Sigmoid colon (tissue), 7 donors: ENCODE measurements around the gene HMGN1. TPM values are rescaled to one million over a fixed set of nuclear protein-coding genes. Genes with fewer than 3 reads are reported as not detected.

Experiments used
- DNase-seq: peaks from one replicate; pipeline ENCODE4 v3.0.0-alpha.2; 2019
- H3K27ac ChIP-seq, 4 donors: fragments of 200-600 bp; sonication (generic); one replicate each; pipeline ENCODE4 v1.5.1; 2016 to 2019; ENCODE audit warnings: mild to moderate bottlenecking in 1 of 4
- H3K27me3 ChIP-seq, 3 donors: fragments of 200-600 bp; sonication (generic); one replicate each; pipeline ENCODE4 v1.5.1; 2019; ENCODE audit warnings: mild to moderate bottlenecking in 1 of 3
- H3K36me3 ChIP-seq, 4 donors: fragments of 200-600 bp; sonication (generic); one replicate each; pipeline ENCODE4 v1.5.1; 2016 to 2019
- H3K4me1 ChIP-seq, 4 donors: fragments of 200-600 bp; sonication (generic); one replicate each; pipeline ENCODE4 v1.5.1; 2017 to 2019
- H3K4me3 ChIP-seq, 4 donors: fragments of 200-600 bp; sonication (generic); one replicate each; pipeline ENCODE4 v1.5.1; 2017 to 2019; ENCODE audit warnings: mild to moderate bottlenecking in 2 of 4, moderate library complexity in 1 of 4
- H3K9me3 ChIP-seq, 4 donors: fragments of 200-600 bp in 3 of 4; sonication (generic) in 3 of 4; one replicate each; pipeline versions ENCODE4 v1.5.1 to v1.6.1; 2013 to 2019
- CTCF ChIP-seq, 4 experiments: fragments of 450-650 bp in 3 of 4; fragments of 200-600 bp in 1 of 4; IDR thresholded peaks; one replicate each; pipeline ENCODE4 v1.5.1; 2016 to 2019; ENCODE audit warnings: antibody characterized with exemption in 4 of 4, mild to moderate bottlenecking in 3 of 4, moderate library complexity in 2 of 4
- EP300 ChIP-seq, 4 donors: sonication (generic); formaldehyde crosslinking; IDR thresholded peaks; one replicate each; pipeline ENCODE4 v1.6.1; 2017; ENCODE audit warnings: antibody characterized with exemption in 4 of 4
- POLR2A ChIP-seq, 2 donors: fragments of 450-650 bp; IDR thresholded peaks; one replicate each; pipeline ENCODE4 v1.6.1; 2016; ENCODE audit warnings: antibody characterized with exemption in 2 of 2, mild to moderate bottlenecking in 2 of 2, moderate library complexity in 2 of 2
- POLR2AphosphoS5 ChIP-seq, 4 donors: sonication (generic); formaldehyde crosslinking; IDR thresholded peaks; one replicate each; pipeline ENCODE4 v1.6.1; 2017; ENCODE audit warnings: antibody characterized with exemption in 4 of 4
- WGBS, 2 donors: extraction: QIAGEN DNeasy Blood & Tissue Kit; methylation state at CpG; one replicate each; pipeline ENCODE4 v1.1.7; 2013; 5-methylcytosine and 5-hydroxymethylcytosine counted together
- intact Hi-C: fragments of 100-400 bp; cut with DNase I; formaldehyde crosslinking; loops from one replicate; pipeline ENCODE4 v1.15.1; 2023
- polyA plus RNA-seq, 3 donors: library from polyadenylated mRNA; stranded (reverse); fragments of 200-250 nt; gene quantifications; one replicate each; pipeline ENCODE4 v1.2.3, GENCODE V29; 2013
- total RNA-seq, 4 donors: library from RNA; depleted of rRNA; stranded (reverse); fragments of >200 nt; gene quantifications; one replicate each; pipeline ENCODE4 v1.1.0, GENCODE V29; 2016
- donor health status: healthy with polysubstance abuse.
- donor health status: Bipolar disorder and iron deficiency.
- donor health status: healthy.

Gene HMGN1
- 10 to 100 TPM; 48.2 to 73.3 (median 66.4) TPM for total RNA-seq
- 100 to 1,000 TPM; 166 to 191 (median 174) TPM for polyA plus RNA-seq

DNA sequence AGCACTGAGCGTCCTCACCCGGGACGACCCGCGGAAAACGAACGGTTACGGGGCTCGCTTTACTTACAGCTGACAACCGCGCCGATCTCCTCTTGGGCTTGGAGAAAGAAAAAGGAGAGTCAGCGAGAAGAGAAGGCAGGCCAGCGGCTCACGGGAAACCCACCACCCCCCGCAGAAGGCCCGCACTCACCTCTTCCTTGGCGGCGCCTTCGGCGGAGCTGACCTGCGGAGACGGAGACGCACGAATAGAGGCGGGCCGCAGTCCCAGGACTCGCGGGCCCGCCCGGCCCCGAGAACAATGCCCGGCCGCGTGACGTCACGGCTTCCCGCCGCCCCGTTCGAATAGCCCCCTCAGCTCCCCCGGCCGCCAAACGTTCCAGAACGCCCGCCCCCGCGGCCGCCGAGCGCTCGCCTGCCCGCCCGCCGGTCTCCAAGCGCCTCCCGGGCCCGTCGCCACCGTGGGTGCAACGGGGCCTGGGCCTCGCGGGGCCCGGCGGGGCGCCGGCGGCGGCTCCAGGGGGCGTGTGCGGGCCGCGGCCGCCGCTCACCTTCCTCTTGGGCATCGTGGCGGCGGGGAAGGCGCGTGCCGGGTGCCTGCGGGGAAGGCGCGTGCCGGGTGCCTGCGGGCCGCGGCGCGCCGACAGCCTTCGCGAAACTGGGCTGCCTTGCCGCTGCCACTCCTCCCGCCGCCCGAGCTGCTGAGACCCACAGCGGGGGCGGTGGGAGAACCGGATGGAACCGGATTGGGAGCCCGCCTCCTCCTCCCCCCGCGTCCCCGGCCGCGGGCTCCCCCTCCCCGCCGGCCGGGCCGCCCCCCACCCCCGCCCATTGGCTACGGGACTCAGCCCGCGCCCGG lies at the start of gene HMGN1:
HMGN1 (minus strand) TSS at position 734 of the 856 bp plus-strand sequence; CDS start at position 563, 171 bp downstream.
- DNase-seq = peak; percentile 91

DNA sequence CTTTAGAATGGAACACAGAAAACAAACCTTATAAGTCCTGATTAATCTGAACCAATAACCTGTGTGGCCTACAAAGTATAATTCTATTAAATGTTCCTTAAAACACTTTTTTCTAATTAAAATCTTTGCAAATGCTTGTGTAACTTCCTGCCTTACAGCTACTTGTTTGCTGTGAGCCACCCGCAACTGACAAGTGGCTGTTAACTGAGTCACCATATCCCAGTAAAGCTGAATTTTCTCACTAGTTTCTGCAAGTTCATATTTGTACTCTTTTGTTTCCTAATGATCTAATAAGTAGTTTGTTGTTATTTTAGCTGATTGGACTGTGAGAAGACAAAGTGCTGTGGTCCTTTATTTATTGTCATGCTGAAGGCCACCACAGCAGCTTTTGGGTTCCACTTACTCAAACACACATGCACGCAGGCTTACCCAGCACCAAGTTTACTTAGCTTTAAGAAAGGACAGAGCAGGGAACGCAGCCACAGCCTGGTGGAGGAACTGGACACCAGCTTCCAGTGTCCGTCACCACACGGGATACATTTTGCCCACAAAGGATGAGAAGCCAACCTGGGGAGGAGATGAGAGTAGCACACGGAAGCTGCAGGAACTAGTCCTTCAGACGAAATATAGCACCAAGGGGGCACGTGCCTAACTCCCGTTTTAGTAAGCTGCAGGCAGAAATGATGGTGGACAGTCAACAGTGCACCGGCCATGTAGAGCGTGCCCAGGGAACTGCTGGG lies 48.9 kb upstream of the HMGN1 start:
- intact Hi-C loops = no loop called here
- TF ChIP-seq CTCF (IDR thresholded peaks at IDR 0.05) (no peak), EP300 (IDR thresholded peaks at IDR 0.05) (no peak), POLR2AphosphoS5 (IDR thresholded peaks at IDR 0.05) (no peak), POLR2A (IDR thresholded peaks at IDR 0.05) (no peak)
- no peak for DNase-seq
- H3K36me3 ChIP-seq = peaks cover 13 to 59% (median 19%) of the 10 kb centered on the region in 4 donors
- no peak overlapping the region for H3K27ac ChIP-seq
- no peaks in the 10 kb centered on the region for H3K4me1 ChIP-seq
- no peaks in the 10 kb centered on the region for H3K9me3 ChIP-seq
- H3K27me3 ChIP-seq = no peaks in the 10 kb centered on the region
- H3K4me3 ChIP-seq = no peak overlapping the region
- WGBS, 2 donors = 92 to 94% methylated on average over 11 of the region's 11 CpGs

More for the DNA sequence above, at the start of gene HMGN1:
- peak within 1 kb of the TSS; percentile 91 to 97 (median 94) for H3K27ac ChIP-seq
- intact Hi-C loops = loop anchor here (1.0 to 2.0 kb wide), 3 partner anchors 32 to 40 kb away; partner anchors contain the start of gene BRWD1
- H3K4me1 ChIP-seq = peaks cover 0 to 35% (median 18%) of the 10 kb centered on the region in 4 donors
- peaks cover 0 to 32% (median 4%) of the 10 kb centered on the region in 4 donors for H3K36me3 ChIP-seq
- TF ChIP-seq EP300 (IDR thresholded peaks at IDR 0.05) (no peak), POLR2A (IDR thresholded peaks at IDR 0.05) (peak; percentile 10 to 33), POLR2AphosphoS5 (IDR thresholded peaks at IDR 0.05) (peak; percentile 76 to 90 (median 84)), CTCF (IDR thresholded peaks at IDR 0.05) (no peak)
- 0% methylated on average over 116 of the region's 116 CpGs for WGBS, 2 donors
- H3K4me3 ChIP-seq = peak within 1 kb of the TSS; percentile 58 to 75 (median 70)
- no peaks in the 10 kb centered on the region for H3K27me3 ChIP-seq
- H3K9me3 ChIP-seq = no peaks in the 10 kb centered on the region

GRCh38 chr21:39392981-39393380 lies 44.1 kb upstream of the HMGN1 start:
- Histone ChIP-seq H3K36me3 (peaks cover 13 to 73% (median 32%) of the 10 kb centered on the region in 4 donors), H3K27me3 (no peaks in the 10 kb centered on the region), H3K9me3 (no peaks in the 10 kb centered on the region), H3K4me1 (peaks cover 0 to 17% (median 10%) of the 10 kb centered on the region in 4 donors), H3K27ac (no peak overlapping the region), H3K4me3 (no peak overlapping the region)
- WGBS, 2 donors = 93 to 97% methylated on average over 7 of the region's 7 CpGs
- no peak for DNase-seq
- intact Hi-C loops = no loop called here
- TF ChIP-seq CTCF (IDR thresholded peaks at IDR 0.05) (no peak), EP300 (IDR thresholded peaks at IDR 0.05) (no peak), POLR2AphosphoS5 (IDR thresholded peaks at IDR 0.05) (no peak), POLR2A (IDR thresholded peaks at IDR 0.05) (no peak)

DNA sequence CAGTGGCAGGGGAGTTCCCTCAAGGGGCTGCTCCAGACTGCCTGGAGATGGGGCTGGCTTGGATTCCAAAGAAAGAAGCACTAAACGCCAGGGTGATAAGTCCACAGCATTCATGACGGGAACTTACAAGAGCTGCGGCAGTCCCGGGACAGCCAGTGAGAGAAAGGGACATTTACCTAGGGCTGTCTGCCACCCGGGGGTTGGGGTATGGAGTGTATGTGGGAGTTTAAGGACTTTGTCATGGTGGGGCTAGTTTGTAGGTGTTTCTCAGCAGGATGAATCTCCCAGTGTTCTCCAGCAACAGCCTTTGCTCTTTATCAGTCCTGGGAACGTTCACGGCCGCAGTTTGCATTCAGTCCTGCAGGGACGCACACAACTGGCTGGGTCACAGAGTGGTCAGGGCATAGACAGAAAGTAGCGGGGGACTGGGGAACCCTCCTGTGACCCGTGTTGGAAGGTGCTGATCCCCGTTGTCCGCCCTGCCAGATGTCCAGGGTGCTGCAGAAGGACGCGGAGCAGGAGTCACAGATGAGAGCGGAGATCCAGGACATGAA lies 41.4 kb upstream of the HMGN1 start:
- DNase-seq = no peak
- no peak for TF ChIP-seq POLR2A (IDR thresholded peaks at IDR 0.05)
- no peak for TF ChIP-seq CTCF (IDR thresholded peaks at IDR 0.05)
- no peak for TF ChIP-seq POLR2AphosphoS5 (IDR thresholded peaks at IDR 0.05)
- TF ChIP-seq EP300 (IDR thresholded peaks at IDR 0.05) = no peak
- H3K9me3 ChIP-seq = no peaks in the 10 kb centered on the region
- no peaks in the 10 kb centered on the region for H3K27me3 ChIP-seq
- no peak overlapping the region for H3K27ac ChIP-seq
- 87 to 92% methylated on average over 16 of the region's 16 CpGs for WGBS, 2 donors
- peaks cover 0 to 37% (median 26%) of the 10 kb centered on the region in 4 donors for H3K4me1 ChIP-seq
- intact Hi-C loops = no loop called here
- H3K36me3 ChIP-seq = peaks cover 6 to 49% (median 27%) of the 10 kb centered on the region in 4 donors
- no peak overlapping the region for H3K4me3 ChIP-seq
